HG03064 (cell line): ENCODE measurements around the gene P2RY6.
"Not testable (repeated sequence)": the region's sequence is repeated elsewhere in the genome, so short reads cannot be mapped to it uniquely, and the experiment has no call there.

Experiments used
- ATAC-seq: cut with Tn5 transposase; IDR thresholded peaks from one replicate; pipeline ENCODE4 v1.9.1; 2021; ENCODE audit warnings: low read depth; ENCODE audit not compliant: unreplicated experiment

The P2RY6 gene, protein sequence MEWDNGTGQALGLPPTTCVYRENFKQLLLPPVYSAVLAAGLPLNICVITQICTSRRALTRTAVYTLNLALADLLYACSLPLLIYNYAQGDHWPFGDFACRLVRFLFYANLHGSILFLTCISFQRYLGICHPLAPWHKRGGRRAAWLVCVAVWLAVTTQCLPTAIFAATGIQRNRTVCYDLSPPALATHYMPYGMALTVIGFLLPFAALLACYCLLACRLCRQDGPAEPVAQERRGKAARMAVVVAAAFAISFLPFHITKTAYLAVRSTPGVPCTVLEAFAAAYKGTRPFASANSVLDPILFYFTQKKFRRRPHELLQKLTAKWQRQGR

DNA sequence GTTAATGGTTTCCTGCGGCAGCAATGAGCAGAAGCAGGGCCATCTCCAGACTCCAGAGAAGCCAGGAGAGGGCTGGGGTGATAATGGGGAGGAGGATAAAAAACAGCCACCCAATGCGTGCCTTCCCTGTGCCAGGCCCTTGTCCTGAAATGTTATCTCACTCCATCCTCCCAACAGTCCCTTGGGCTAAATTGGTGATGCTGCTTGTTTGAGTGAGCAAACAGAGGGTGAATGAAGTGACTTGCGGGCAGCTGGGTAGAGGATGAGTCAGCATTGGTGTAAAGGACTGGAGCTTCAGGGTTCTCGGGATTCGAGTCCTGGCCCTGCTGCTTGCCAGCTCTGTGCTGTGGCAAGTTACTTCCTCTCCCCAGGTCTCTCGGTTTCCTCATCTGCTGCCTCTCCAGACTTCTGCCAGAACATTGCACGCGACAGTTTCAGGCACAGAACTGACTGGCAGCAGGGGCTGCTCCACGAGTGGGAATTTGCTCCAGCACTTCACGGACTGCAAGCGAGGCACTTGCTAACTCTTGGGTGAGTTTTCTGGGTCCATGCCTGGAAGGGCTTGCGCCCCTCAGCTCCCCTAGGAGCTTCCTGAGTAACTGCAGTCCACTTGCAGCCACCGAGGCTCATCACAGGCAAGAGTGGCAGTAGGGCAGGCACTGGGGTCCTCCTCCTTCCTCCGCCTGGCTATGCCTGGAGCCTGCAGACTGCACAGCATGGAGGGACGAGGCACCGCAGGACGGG, at the start of gene P2RY6:
P2RY6 (plus strand) TSS at position 403 of the 744 bp plus-strand sequence. CDS start 24,181 bp downstream, outside the sequence.
- ATAC-seq: no peak

GRCh38 chr11:73223998-73224730, 48.0 kb upstream of the P2RY6 start:
- no peak for ATAC-seq

- no peak for ATAC-seq
These were observed 47.0 kb upstream of the P2RY6 start for GRCh38 chr11:73225001-73225686.

- ATAC-seq: no peak
These were observed 46.3 kb upstream of the P2RY6 start for GRCh38 chr11:73225851-73226250.

- ATAC-seq: no peak
These were observed 45.7 kb upstream of the P2RY6 start for GRCh38 chr11:73226297-73227006.

DNA sequence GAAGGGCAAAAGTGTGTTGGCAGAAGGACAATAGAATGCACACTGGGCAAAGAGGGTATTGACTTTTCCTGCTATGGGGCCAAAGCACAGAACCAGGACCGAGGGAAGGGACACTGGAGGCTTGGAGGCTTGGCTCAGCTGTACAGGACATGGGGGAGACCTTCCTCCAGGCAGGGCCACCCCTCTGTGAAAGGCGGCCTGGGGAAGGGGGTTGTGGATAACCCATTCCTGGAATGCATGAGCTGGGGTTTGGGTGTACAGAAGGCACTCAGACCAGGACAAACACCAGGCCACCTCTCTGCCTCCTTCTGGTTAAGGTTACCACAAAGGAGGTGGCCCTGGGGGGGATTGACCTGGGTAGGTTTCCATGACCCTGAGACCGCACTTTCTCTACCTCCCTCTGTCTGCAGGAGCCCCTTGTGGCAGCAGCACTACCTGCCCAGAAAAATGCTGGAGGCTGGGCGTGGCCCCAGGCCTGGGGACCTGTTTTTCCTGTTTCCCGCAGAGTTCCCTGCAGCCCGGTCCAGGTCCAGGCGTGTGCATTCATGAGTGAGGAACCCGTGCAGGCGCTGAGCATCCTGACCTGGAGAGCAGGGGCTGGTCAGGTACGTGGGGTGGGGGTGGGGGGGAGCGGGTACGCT, 44.4 kb upstream of the P2RY6 start:
- no peak for ATAC-seq

DNA sequence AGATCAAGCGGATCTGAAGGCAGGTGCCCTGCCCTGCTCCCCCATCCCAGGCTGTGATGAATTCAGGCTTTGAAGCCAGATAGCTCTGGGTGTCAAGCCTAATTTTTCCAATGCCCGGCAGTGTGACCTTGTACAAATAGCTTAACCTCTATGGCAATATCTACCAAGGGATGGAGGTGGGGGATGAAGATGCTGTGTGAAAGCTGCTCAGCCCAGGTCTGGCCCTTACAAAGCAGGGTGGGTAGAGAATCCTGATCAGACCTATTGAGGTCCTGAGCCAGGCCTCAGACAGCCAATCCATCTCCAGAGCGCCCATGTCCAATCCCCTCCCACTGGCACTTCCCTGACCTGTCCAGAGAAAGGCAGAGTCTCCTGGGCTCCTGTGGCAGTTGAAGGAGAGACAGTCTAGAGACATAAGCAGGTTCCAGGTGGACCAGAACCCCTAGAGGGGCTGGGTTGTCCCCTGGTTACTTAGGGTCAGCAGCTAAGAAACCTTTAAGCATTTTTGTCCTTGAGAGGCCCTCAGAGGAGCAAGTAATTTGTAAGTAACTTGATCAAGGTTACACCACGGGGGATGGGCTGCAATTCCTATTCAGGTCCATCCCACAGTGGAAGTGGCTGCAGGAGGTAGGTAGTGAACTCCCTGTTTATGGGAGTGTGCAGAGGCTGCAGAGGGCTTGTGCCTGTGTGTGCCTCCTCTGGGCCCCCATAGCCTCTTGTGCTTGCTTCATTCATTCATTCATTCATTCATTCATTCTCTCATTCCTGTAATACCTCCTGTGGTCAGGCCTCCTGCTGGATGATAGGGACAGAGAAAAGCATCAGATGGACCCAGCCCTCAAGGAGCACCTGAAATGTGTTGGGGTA, 43.6 kb upstream of the P2RY6 start:
- ATAC-seq: no peak

DNA sequence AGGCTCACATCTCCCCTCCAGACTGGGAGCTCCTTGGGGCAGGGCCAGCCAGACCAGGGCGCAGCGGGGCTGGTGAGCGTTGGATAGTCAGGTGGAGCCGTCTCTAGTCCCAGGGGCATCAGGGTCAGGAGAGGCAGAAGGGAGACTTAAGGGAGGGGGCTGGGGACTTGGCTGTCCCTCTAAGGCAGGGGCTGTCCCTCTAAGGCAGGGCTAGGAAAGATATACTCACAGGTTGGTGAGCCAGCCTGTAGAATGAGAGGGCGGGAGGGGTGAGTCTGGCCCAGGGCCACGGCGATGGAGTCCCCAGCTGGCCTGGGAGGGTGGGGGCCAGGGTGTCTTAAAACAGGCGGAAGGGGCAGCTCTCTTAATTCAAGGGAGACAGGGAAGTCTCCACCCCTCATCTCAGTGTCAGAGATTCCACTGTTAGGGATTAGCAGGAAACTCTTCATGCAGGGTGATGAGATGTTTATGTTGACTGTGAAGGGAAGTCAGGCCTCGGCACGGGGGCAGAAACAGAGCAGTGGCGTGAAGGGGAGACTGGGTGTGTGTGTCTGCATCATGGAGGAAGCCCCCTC, 42.7 kb upstream of the P2RY6 start:
- no peak for ATAC-seq

DNA sequence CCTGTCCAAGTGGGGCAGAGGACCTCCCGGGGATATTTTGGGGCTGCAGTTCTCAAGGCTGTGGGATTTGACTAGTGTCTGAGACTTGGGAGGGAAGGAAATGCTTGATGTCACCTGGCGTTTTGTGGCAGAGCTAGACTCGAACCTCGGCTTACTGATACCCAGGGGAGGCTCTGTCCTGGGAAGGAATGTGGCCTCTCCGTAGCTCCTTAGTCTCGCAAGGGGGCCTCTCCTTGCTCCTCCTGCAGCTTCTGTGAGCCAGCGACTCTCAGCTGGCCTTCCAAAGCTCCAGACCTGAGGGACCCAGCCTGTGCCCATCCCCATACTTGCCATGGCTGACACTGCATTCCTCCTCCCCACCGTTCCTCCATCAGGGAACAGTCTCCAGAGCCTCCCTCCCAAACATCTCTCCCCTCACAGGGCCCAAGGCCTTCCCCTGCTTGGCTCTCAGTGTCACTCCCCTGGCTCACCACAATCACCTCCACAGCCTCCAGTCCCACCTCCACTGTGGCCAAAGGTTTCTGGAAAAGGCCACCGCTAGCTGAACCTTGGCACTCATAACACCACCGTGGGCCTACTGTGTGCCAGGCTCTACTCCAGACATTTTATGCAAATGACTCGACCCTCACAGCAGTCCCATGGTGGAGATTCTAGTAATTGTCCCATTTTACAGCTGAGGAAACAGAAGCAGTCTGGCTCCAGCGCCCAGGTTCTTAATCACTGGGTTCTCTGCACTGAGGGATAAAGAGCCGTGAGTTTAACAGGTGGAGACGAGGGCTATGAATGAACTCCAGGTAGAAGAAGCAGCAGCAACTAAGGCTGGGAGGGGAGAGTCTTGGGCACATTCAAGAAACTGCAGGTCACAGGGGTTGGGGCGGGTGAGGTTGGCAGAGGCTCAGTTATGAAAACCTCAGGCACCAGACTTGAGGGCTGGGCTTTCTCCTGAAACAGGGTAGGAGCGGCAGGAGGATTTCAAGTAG, 42.0 kb upstream of the P2RY6 start:
- no peak for ATAC-seq

GRCh38 chr11:73230931-73231330, 41.2 kb upstream of the P2RY6 start:
- no peak for ATAC-seq

DNA sequence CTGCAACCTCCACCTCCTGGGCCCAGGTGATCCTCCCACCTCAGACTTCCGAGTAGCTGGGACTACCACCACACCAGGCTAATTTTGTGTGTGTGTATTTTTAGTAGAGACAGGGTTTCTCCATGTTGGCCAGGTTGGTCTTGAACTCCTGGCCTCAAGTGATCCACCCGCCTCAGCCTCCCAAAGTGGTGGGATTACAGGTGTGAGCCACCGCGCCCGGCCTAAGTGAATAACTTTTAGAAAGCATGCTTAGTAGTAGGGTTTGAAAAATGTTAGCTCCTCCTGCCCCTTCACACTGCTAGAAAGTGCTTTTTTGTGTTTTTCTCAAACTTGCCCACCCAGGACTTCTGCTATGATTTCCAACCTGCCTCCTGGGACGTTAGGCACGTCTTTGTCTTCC, 39.7 kb upstream of the P2RY6 start:
- not testable (repeated sequence) for ATAC-seq

- ATAC-seq: no peak
These were observed 38.9 kb upstream of the P2RY6 start for GRCh38 chr11:73233211-73233610.

DNA sequence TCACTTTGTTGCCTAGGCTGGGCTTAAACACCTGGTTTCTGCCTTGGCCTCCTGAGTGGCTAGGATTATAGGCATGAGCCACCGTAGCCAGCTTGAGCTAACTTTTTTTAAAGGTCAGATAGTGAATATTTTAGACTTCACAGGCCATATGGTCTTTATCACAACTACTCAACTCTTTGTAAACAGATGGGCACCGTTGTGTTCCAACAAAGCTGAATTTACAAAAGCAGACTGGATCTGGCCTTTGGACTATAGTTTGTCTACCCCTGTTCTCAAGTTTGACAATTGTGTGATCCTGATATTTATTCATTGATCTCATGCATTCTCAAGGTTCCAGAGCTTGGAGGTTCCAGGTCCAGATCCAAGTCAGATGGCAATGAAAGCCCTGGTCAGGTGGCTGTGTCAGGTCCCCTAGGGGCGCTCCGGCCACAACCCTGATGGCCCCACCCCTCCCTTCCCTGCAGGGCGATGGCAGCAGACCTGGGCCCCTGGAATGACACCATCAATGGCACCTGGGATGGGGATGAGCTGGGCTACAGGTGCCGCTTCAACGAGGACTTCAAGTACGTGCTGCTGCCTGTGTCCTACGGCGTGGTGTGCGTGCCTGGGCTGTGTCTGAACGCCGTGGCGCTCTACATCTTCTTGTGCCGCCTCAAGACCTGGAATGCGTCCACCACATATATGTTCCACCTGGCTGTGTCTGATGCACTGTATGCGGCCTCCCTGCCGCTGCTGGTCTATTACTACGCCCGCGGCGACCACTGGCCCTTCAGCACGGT, 38.3 kb upstream of the P2RY6 start:
- no peak for ATAC-seq

GRCh38 chr11:73234471-73235181, 37.5 kb upstream of the P2RY6 start:
- ATAC-seq: no peak

GRCh38 chr11:73235236-73235786, 36.8 kb upstream of the P2RY6 start:
- no peak for ATAC-seq
